DND-41 (cell line): ENCODE results near the gene LASP1NB.

ENCODE experiments used
- ATAC-seq: fragments of 200-7000 bp; cut with Tn5 transposase; 3 replicates; pipeline ENCODE4 v1.9.1; 2021; ENCODE audit warnings: low read depth; ENCODE audit not compliant: insufficient read depth
- DNase-seq: peaks from one replicate; pipeline ENCODE4 v3.0.0-alpha.2; 2020
- H2AFZ ChIP-seq: 2 replicates; pipeline ENCODE4 v1.6.0; 2012; ENCODE audit warnings: low read depth, low read length
- H3K27ac ChIP-seq: 2 replicates; pipeline ENCODE4 v1.5.1; 2012; ENCODE audit warnings: low read length, inconsistent platforms
- H3K27me3 ChIP-seq: fragments of 200-600 bp; sonication (generic); 2 replicates; pipeline ENCODE4 v1.6.0; 2012; ENCODE audit warnings: low read length, mild to moderate bottlenecking, inconsistent platforms; ENCODE audit not compliant: insufficient read depth, poor library complexity
- H3K36me3 ChIP-seq: 2 replicates; pipeline ENCODE4 v1.5.1; 2012; ENCODE audit warnings: low read length, inconsistent platforms; ENCODE audit not compliant: insufficient read depth
- H3K4me1 ChIP-seq: 2 replicates; pipeline ENCODE4 v1.5.1; 2012; ENCODE audit warnings: mild to moderate bottlenecking, low read length; ENCODE audit not compliant: insufficient read depth
- H3K4me2 ChIP-seq: 2 replicates; pipeline ENCODE4 v1.6.0; 2012; ENCODE audit warnings: mild to moderate bottlenecking, moderate library complexity, low read length, inconsistent platforms; ENCODE audit not compliant: insufficient read depth
- H3K4me3 ChIP-seq, 2 experiments: fragments of 200-600 bp in 1 of 2; shearing (Covaris generic) in 1 of 2; 2 replicates each; pipeline ENCODE4 v1.5.1; 2012 to 2016; ENCODE audit warnings: inconsistent platforms in 2 of 2, low read length in 2 of 2, mild to moderate bottlenecking in 2 of 2, low read depth in 1 of 2, moderate library complexity in 1 of 2
- H3K79me2 ChIP-seq: 2 replicates; pipeline ENCODE4 v1.6.0; 2012; ENCODE audit warnings: low read length, inconsistent platforms; ENCODE audit not compliant: insufficient read depth
- H3K9ac ChIP-seq: 2 replicates; pipeline ENCODE4 v1.6.0; 2012; ENCODE audit warnings: low read depth, mild to moderate bottlenecking, inconsistent platforms, low read length, moderate library complexity
- H3K9me3 ChIP-seq: 2 replicates; pipeline ENCODE4 v1.5.1; 2012; ENCODE audit warnings: low read length, moderate library complexity, mild to moderate bottlenecking, inconsistent platforms; ENCODE audit not compliant: insufficient read depth, severe bottlenecking
- H4K20me1 ChIP-seq: 2 replicates; pipeline ENCODE4 v1.6.0; 2012; ENCODE audit warnings: low read length; ENCODE audit not compliant: insufficient read depth
- EZH2 ChIP-seq: IDR thresholded peaks from 3 replicates; pipeline ENCODE4 v1.6.1; 2012; ENCODE audit warnings: borderline replicate concordance, low read depth, mild to moderate bottlenecking, moderate library complexity, low read length, inconsistent platforms; ENCODE audit not compliant: severe bottlenecking
- TF ChIP-seq, protein P1 (sequence below): IDR thresholded peaks from 2 replicates; pipeline ENCODE4 v1.5.1; 2012; ENCODE audit warnings: borderline replicate concordance, low read length, moderate library complexity, mild to moderate bottlenecking; ENCODE audit not compliant: poor library complexity, severe bottlenecking; ENCODE audit errors: extremely low read depth

The LASP1NB gene

DNA sequence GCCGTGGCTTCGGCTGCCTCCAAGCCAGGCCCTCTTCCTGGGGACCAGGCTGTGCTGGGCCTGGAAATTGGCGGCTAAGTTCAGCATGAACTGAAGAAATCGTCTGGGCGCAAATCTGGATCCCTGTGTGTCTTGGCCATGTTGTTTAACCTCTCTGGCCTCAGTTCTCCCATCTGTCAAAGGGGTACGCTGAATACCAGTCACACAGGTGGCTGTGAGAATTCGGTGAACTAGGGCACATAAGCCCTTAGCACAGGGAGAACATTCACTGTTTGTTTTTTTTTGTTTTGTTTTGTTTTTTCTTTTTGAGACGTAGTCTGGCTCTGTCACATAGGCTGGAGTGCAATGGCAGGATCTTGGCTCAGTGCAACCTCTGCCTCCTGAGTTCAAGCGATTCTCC is 36.6 kb upstream of the LASP1NB start:
- DNase-seq: no peak
- peaks cover 89% of the 10 kb centered on the region for H3K36me3 ChIP-seq
- no peak for ATAC-seq

DNA sequence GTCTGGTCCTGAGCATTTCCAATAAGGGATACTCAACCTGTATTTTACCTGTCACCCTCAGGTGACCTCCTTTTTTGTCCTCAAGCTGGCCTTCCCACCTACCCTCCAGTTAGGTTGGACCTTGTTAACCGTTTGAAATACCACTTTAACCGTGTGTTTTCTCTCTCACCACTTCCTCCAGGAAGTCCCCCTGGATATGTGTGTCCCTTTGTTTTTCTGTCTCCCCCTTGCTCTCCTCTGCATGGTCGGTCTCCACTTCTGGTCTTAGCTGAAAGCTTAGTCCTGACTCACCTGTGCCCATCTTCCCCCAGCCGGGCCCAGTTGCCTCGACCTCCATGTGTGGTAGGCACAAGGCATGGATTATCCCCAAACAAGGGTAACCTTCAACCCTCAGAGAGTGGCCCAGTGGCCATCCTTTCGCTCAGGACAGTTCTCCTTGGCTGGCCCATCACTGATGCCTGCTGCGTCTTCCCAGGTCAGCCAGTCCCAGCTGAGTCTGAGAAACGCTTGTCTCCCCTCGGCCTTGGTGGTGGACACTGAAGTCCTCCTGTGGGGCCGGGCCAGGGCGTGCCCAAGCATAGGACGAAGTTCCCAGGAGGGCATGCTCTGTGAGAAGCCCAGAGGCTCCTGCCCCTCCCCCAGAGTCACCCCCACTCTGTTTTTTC is 35.5 kb upstream of the LASP1NB start:
- peaks cover 49% of the 10 kb centered on the region for H3K79me2 ChIP-seq
- peaks cover 91% of the 10 kb centered on the region for H3K36me3 ChIP-seq
- H3K27ac ChIP-seq: 0 out of 2 replicates have a peak overlapping the region, but pooled peaks have one; percentile 19
- H4K20me1 ChIP-seq: peaks cover 48% of the 10 kb centered on the region
- DNase-seq (no peak), ATAC-seq (no peak)
- no peak overlapping the region for H3K4me2 ChIP-seq
- no peak overlapping the region for H3K4me3 ChIP-seq
- H2AFZ ChIP-seq: no peak overlapping the region
- TF ChIP-seq EZH2: no peak
- TF ChIP-seq, protein P1, sequence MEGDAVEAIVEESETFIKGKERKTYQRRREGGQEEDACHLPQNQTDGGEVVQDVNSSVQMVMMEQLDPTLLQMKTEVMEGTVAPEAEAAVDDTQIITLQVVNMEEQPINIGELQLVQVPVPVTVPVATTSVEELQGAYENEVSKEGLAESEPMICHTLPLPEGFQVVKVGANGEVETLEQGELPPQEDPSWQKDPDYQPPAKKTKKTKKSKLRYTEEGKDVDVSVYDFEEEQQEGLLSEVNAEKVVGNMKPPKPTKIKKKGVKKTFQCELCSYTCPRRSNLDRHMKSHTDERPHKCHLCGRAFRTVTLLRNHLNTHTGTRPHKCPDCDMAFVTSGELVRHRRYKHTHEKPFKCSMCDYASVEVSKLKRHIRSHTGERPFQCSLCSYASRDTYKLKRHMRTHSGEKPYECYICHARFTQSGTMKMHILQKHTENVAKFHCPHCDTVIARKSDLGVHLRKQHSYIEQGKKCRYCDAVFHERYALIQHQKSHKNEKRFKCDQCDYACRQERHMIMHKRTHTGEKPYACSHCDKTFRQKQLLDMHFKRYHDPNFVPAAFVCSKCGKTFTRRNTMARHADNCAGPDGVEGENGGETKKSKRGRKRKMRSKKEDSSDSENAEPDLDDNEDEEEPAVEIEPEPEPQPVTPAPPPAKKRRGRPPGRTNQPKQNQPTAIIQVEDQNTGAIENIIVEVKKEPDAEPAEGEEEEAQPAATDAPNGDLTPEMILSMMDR: no peak
- no peaks in the 10 kb centered on the region for H3K27me3 ChIP-seq
- no peak overlapping the region for H3K9ac ChIP-seq
- H3K9me3 ChIP-seq: no peaks in the 10 kb centered on the region
- H3K4me1 ChIP-seq: no peaks in the 10 kb centered on the region; the same call in 1 of the 2 replicates

More for the DNA sequence above, 36.6 kb upstream of the LASP1NB start:
- no peaks in the 10 kb centered on the region; the same call in 1 of the 2 replicates for H3K4me1 ChIP-seq
- H3K4me3 ChIP-seq: no peak overlapping the region
- H3K79me2 ChIP-seq: peaks cover 54% of the 10 kb centered on the region
- no peak overlapping the region for H2AFZ ChIP-seq
- H3K9ac ChIP-seq: no peak overlapping the region
- no peak overlapping the region for H3K4me2 ChIP-seq
- H3K27me3 ChIP-seq: no peaks in the 10 kb centered on the region
- peaks cover 53% of the 10 kb centered on the region for H4K20me1 ChIP-seq
- no peak overlapping the region for H3K27ac ChIP-seq
- TF ChIP-seq, protein P1: no peak
- no peak for TF ChIP-seq EZH2
- no peaks in the 10 kb centered on the region for H3K9me3 ChIP-seq

DNA sequence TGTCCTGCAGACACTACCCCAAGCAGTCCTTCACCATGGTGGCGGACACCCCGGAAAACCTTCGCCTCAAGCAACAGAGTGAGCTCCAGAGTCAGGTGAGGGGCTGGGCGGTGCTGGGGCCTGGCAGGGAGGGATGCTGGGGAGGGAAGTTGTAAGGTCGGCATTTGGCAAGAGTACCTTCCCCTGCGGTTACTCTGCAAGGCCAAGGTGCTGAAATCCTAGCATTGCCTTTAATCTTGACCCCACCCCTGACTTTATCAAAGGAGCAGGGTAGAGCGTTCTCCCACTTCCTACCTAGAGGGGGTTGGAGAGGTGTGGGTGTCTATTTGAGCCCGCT is 35.0 kb upstream of the LASP1NB start:
- Histone ChIP-seq H3K4me1 (peaks cover 3% of the 10 kb centered on the region; the same call in 1 of the 2 replicates), H3K9me3 (no peaks in the 10 kb centered on the region)

More for the DNA sequence above, 35.0 kb upstream of the LASP1NB start:
- peaks cover 44% of the 10 kb centered on the region for H3K79me2 ChIP-seq
- no peak overlapping the region for H2AFZ ChIP-seq
- H3K4me3 ChIP-seq: no peak overlapping the region
- H4K20me1 ChIP-seq: peaks cover 43% of the 10 kb centered on the region
- TF ChIP-seq EZH2: no peak
- TF ChIP-seq, protein P1: no peak
- H3K36me3 ChIP-seq: peaks cover 86% of the 10 kb centered on the region
- H3K4me2 ChIP-seq: no peak overlapping the region
- no peaks in the 10 kb centered on the region for H3K27me3 ChIP-seq
- no peak overlapping the region for H3K9ac ChIP-seq
- ATAC-seq: no peak
- no peak for DNase-seq
- no peak overlapping the region for H3K27ac ChIP-seq
